ENCODE results near the gene CENATAC. TPM values are rescaled to one million over a fixed set of nuclear protein-coding genes. Genes with fewer than 3 reads are reported as not detected.

Gene CENATAC
- total and polyA plus RNA-seq, 9 of the 15 experiments (the other 6 are each of a cell fraction or from before 2014, with no cell fraction given), result 2.4 to 25.5 (median 13.7) TPM

- TF ChIP-seq KDM4B (IDR thresholded peaks at IDR 0.05; ENCODE audit: borderline replicate concordance in 2 of 2, low read depth in 1 of 2) (peak in 1 of 2 experiments; percentile 93; a peak in 1 of 4 replicates), ZNF175 (CRISPR knock-in tag; IDR thresholded peaks at IDR 0.05; ENCODE audit: low read depth) (no peak; the same call in 1 of the 2 replicates), PHB2 (IDR thresholded peaks at IDR 0.05; ENCODE audit: low read depth) (no peak), RBM14 (IDR thresholded peaks at IDR 0.05; ENCODE audit: borderline replicate concordance, insufficient read depth, low read depth, low read length) (no peak), ZNF740 (CRISPR knock-in tag; IDR thresholded peaks at IDR 0.05) (no peak), ZNF740 (tag; IDR thresholded peaks at IDR 0.05) (no peak), SIN3B (IDR thresholded peaks at IDR 0.05; ENCODE audit: low read depth) (peak; percentile 82; the same call in 1 of the 2 replicates), ZNF695 (CRISPR knock-in tag; IDR thresholded peaks at IDR 0.05) (no peak), RBM25 (IDR thresholded peaks at IDR 0.05; ENCODE audit: low read depth, low read length, severe bottlenecking) (no peak), ESRRB (CRISPR knock-in tag; IDR thresholded peaks at IDR 0.05; ENCODE audit: borderline replicate concordance) (no peak), HBP1 (CRISPR knock-in tag; IDR thresholded peaks at IDR 0.05) (no peak), TCF7 (IDR thresholded peaks at IDR 0.05; ENCODE audit: borderline replicate concordance) (0 out of 2 replicates have a peak, but pooled peaks have one; percentile 68), MEF2A (IDR thresholded peaks at IDR 0.05; ENCODE audit: control insufficient read depth, low read depth, low read length) (peak; percentile 38; the same call in 1 of the 2 replicates), CLOCK (CRISPR knock-in tag; IDR thresholded peaks at IDR 0.05; ENCODE audit: borderline replicate concordance) (no peak), ZNF24 (IDR thresholded peaks at IDR 0.05) (no peak), MTF1 (CRISPR knock-in tag; IDR thresholded peaks at IDR 0.05; ENCODE audit: borderline replicate concordance) (no peak), CBX8 (IDR thresholded peaks at IDR 0.05; ENCODE audit: borderline replicate concordance, extremely low read depth, low read depth, low read length, poor library complexity, severe bottlenecking) (no peak), MCM5 (IDR thresholded peaks at IDR 0.05; ENCODE audit: low read depth) (no peak)
Measured at GRCh38 chr11:119018074-119018938, 20.4 kb downstream of the CENATAC start, which contains the start of the genes RPS25 and TRAPPC4 (continued).
